Stomach smooth muscle (tissue), 2 donors: ENCODE results near the gene AUP1.
"Not testable (repeated sequence)": the region's sequence is repeated elsewhere in the genome, so short reads cannot be mapped to it uniquely, and the experiment has no call there.

ENCODE experiments used
- H3K27ac ChIP-seq: one replicate; pipeline ENCODE4 v1.7.0; 2013; ENCODE audit warnings: mild to moderate bottlenecking, low read length, inconsistent platforms
- H3K27me3 ChIP-seq, 2 donors: one replicate each; pipeline ENCODE4 v1.7.0; 2013; ENCODE audit warnings: low read length in 2 of 2; ENCODE audit not compliant: insufficient read depth in 2 of 2, control insufficient read depth in 1 of 2
- H3K36me3 ChIP-seq, 2 donors: one replicate each; pipeline ENCODE4 v1.7.0; 2013; ENCODE audit warnings: low read length in 2 of 2; ENCODE audit not compliant: control insufficient read depth in 2 of 2, insufficient read depth in 2 of 2
- H3K4me1 ChIP-seq: one replicate; pipeline ENCODE4 v1.7.0; 2013; ENCODE audit warnings: low read length; ENCODE audit not compliant: control insufficient read depth, insufficient read depth
- H3K4me3 ChIP-seq, 2 donors: one replicate each; pipeline ENCODE4 v1.7.0; 2013; ENCODE audit warnings: low read length in 2 of 2
- H3K9ac ChIP-seq, 2 donors: one replicate each; pipeline ENCODE4 v1.7.0; 2013; ENCODE audit warnings: low read length in 2 of 2, mild to moderate bottlenecking in 1 of 2
- H3K9me3 ChIP-seq, 2 donors: one replicate each; pipeline ENCODE4 v1.7.0; 2013; ENCODE audit warnings: low read length in 2 of 2; ENCODE audit not compliant: control insufficient read depth in 2 of 2
- donor health status: healthy.
- donor health status: Pancreatic carcinoma.

AUP1 gene

GRCh38 chr2:74493546-74493945 is 36.0 kb downstream of the AUP1 start:
- H3K4me1 ChIP-seq: peaks cover 9% of the 10 kb centered on the region
- H3K27me3 ChIP-seq: peaks cover 14 to 17% of the 10 kb centered on the region in 2 donors
- no peak overlapping the region for H3K4me3 ChIP-seq
- no peak overlapping the region for H3K9ac ChIP-seq
- peaks cover 26 to 40% of the 10 kb centered on the region in 2 donors for H3K36me3 ChIP-seq
- no peaks in the 10 kb centered on the region for H3K9me3 ChIP-seq
- H3K27ac ChIP-seq: no peak overlapping the region

GRCh38 chr2:74491648-74492544 is 37.6 kb downstream of the AUP1 start:
- no peaks in the 10 kb centered on the region for H3K9me3 ChIP-seq
- no peak overlapping the region for H3K27ac ChIP-seq
- H3K4me3 ChIP-seq: no peak overlapping the region
- peaks cover 0 to 1% of the 10 kb centered on the region in 2 donors for H3K27me3 ChIP-seq
- no peaks in the 10 kb centered on the region for H3K4me1 ChIP-seq
- H3K9ac ChIP-seq: no peak overlapping the region
- peaks cover 30 to 40% of the 10 kb centered on the region in 2 donors for H3K36me3 ChIP-seq

DNA sequence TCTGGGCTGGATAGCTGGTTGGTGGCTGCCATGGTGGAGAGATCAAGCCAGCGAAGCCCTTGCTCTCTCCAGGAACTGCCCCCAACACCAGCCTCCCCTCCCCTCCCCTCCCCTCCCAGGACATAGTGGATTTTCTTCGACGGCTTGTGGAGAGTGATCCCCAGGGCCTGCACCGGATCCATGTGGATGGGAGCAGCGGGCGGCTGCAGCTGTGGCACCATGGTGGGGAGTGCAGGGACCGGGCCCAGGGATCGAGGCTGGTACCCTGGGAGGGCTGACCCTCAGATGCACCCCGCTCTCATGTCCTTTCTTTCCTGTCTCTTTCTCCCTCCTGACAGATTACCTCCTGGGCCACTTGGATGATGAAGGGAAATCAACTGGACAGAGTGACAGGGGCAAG is 39.6 kb downstream of the AUP1 start:
- no peak overlapping the region for H3K9ac ChIP-seq
- peaks cover 35 to 42% of the 10 kb centered on the region in 2 donors for H3K36me3 ChIP-seq
- H3K27me3 ChIP-seq: no peaks in the 10 kb centered on the region
- no peaks in the 10 kb centered on the region for H3K9me3 ChIP-seq
- H3K4me1 ChIP-seq: no peaks in the 10 kb centered on the region
- no peak overlapping the region for H3K27ac ChIP-seq
- H3K4me3 ChIP-seq: no peak overlapping the region

DNA sequence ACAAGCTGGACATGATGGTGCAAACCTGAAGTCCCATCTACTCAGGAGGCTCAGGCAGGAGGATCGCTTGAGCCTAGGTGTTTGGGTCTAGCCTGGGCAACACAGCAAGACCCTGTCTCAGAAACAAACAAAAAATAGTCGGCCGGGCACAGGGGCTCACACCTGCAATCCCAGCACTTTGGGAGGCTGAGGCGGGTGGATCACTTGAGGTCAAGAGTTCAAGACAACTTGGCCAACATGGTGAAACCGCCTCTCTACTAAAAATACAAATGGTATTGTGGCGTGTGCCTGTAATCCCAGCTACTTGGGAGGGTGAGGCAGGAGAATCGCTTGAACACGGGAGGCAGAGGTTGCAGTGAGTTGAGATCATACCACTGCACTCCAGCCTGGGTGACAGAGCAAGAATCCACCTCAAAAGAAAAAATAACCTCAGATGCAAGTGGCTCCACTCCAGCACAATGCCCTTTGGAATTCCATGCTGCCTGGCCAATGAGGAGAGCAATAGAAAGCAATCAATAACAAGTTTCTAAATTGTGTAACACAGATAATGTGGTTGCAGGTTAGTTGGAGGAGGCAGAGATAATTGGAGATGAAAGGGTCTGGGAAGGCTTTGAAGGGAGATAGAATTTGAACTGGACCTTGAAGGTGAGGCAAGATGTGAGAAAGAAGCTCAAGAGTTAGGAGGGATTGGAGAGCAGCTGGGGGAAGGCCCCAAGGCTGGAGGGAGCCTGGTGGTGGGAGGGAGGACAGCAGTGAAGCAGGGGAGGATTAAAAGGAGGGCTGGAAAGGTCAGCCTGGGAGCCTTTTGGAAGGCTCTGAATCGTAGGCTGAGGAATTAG is 40.6 kb downstream of the AUP1 start:
- Histone ChIP-seq H3K4me3 (no peak overlapping the region), H3K4me1 (peaks cover 4% of the 10 kb centered on the region), H3K27ac (no peak overlapping the region), H3K9ac (no peak overlapping the region), H3K27me3 (no peaks in the 10 kb centered on the region), H3K36me3 (peaks cover 35 to 42% of the 10 kb centered on the region in 2 donors), H3K9me3 (no peaks in the 10 kb centered on the region)

- Histone ChIP-seq H3K27me3 (no peaks in the 10 kb centered on the region), H3K4me1 (peaks cover 20% of the 10 kb centered on the region), H3K9ac (no peak overlapping the region), H3K9me3 (no peaks in the 10 kb centered on the region), H3K4me3 (no peak overlapping the region), H3K36me3 (peaks cover 18 to 21% of the 10 kb centered on the region in 2 donors), H3K27ac (no peak overlapping the region)
These were observed 43.4 kb downstream of the AUP1 start for GRCh38 chr2:74486141-74486540.

GRCh38 chr2:74483675-74484164 is 45.8 kb downstream of the AUP1 start:
- Histone ChIP-seq H3K9ac (peak overlapping the region; percentile 80 to 87), H3K4me3 (peak overlapping the region; percentile 99 to 100), H3K36me3 (peaks cover 8 to 16% of the 10 kb centered on the region in 2 donors)

GRCh38 chr2:74482801-74483674 is 46.5 kb downstream of the AUP1 start, which contains the start of the genes CCDC142 and TTC31:
CCDC142 (minus strand) TSS chr2:74482998; CDS start chr2:74482837, 161 bp downstream.
TTC31 (plus strand) TSS chr2:74483081; CDS start chr2:74483096, 15 bp downstream.
- no peaks in the 10 kb centered on the region for H3K27me3 ChIP-seq
- peak within 1 kb of the TSS; percentile 99 to 100 for H3K4me3 ChIP-seq
- peak within 1 kb of the TSS; percentile 88 for H3K27ac ChIP-seq
- H3K36me3 ChIP-seq: peaks cover 8 to 12% of the 10 kb centered on the region in 2 donors
- H3K4me1 ChIP-seq: peaks cover 28% of the 10 kb centered on the region
- peak within 1 kb of the TSS; percentile 80 to 87 for H3K9ac ChIP-seq
- H3K9me3 ChIP-seq: no peaks in the 10 kb centered on the region

More at GRCh38 chr2:74483675-74484164, 45.8 kb downstream of the AUP1 start:
- not testable (repeated sequence) for H3K9me3 ChIP-seq, H3K27me3 ChIP-seq
- Histone ChIP-seq H3K27ac (peak overlapping the region; percentile 88), H3K4me1 (peaks cover 28% of the 10 kb centered on the region)

DNA sequence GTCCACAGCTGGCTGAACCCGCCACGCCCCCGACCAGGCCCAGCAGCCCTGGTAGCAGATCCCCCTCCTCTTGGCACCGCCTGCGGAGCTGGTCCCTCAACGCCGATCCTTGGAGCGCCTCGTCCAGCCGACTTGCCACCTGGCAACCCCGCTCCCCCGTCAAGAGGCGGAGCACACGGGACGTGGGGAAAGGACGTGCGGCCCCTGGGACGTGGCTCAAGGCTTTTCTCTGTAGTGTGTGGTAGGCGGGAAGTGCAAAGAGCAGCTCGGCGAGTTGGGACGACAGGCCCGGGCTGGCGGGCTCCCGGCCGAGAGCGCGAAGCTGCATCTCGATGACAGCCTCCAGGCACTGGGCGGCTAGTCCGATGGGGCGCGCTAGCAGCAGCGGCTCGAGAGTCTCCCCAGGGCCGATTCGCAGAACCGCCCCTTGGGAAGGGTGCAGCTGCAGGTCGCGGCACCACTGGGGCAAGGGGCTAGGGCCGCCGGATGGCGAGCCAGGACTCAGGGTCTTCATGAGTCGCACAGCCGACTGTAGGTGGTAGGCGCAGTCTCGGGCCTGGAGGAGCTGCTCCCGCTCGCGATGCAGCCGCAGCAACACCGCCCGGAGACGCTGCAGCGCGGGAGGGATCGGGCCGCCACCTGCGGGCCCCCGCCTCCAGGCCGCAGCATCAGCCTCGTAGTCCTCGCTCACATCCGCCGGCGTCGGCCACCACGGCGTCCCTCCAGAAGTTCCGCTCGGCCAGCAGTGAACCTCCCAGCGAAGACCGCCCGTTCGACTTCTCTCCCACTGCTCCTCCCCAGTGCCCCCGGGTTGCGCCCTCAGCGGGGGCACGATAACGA is 47.3 kb downstream of the AUP1 start:
- Histone ChIP-seq H3K4me3 (peak overlapping the region; percentile 99 to 100), H3K27me3 (no peaks in the 10 kb centered on the region), H3K4me1 (peaks cover 28% of the 10 kb centered on the region), H3K27ac (peak overlapping the region; percentile 88), H3K9ac (peak overlapping the region; percentile 80 to 87), H3K36me3 (peaks cover 13 to 17% of the 10 kb centered on the region in 2 donors), H3K9me3 (no peaks in the 10 kb centered on the region)

DNA sequence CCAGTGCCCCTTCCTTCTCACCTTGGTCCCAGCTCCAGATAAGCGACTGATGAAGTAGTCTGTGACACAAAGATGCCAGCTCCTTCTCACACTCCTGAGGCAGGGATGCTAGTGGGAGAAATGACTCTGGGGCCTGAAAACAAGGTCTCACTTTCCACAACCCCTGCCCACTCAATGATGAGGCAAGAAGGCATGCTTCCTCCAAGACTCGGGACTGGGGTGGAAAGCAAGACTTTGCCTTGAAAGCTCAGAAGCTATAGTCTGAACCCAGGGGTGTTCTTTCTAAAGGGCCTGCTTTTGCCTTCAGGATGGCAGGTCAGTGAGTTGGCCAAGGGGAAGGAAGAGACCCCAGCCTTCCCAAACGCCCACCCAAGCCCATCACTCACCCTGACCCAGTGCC is 48.1 kb downstream of the AUP1 start:
- Histone ChIP-seq H3K27ac (peak overlapping the region; percentile 88), H3K4me3 (peak overlapping the region; percentile 99 to 100), H3K4me1 (peaks cover 28% of the 10 kb centered on the region), H3K9me3 (no peaks in the 10 kb centered on the region), H3K9ac (peak overlapping the region; percentile 80 to 87), H3K36me3 (peaks cover 13 to 18% of the 10 kb centered on the region in 2 donors), H3K27me3 (no peaks in the 10 kb centered on the region)
